A673 (cell line): ENCODE data around the gene LAMB4.

ENCODE experiments used
- CTCF ChIP-seq: fragments of 300-800, 200-600 bp; sonication (generic); conservative IDR thresholded peaks from 2 replicates; pipeline ENCODE4 v1.5.1; 2017; ENCODE audit warnings: low read depth, mild to moderate bottlenecking, antibody characterized with exemption, low read length, moderate library complexity, mixed read lengths
- EZH2 ChIP-seq: fragments of 200-600 bp; sonication (generic); IDR thresholded peaks from 2 replicates; pipeline ENCODE4 v1.6.1; 2017; ENCODE audit warnings: borderline replicate concordance, low read depth, mild to moderate bottlenecking, mixed read lengths, antibody characterized with exemption, low read length; ENCODE audit not compliant: poor library complexity, severe bottlenecking

- no peak for TF ChIP-seq CTCF
- TF ChIP-seq EZH2: no peak
These were observed 103.5 kb downstream of the LAMB4 start for GRCh38 chr7:108026647-108027046.
